ENCODE data around the gene GJC2. TPM values are rescaled to one million over a fixed set of nuclear protein-coding genes. Genes with fewer than 3 reads are reported as not detected.
A peak's percentile ranks its signal among the peaks of the same experiment; 100 is the strongest.

The GJC2 gene
- total RNA-seq, 1 donor from 2014 or later, result 1.1 TPM

GRCh38 chr1:228101614-228101993 lies 48.1 kb upstream of the GJC2 start:
- no peaks in the 10 kb centered on the region for H3K27me3 Mint-ChIP-seq (ENCODE audit: low read depth, unreplicated experiment)
- Histone ChIP-seq H4K20me1 (ENCODE audit: insufficient read depth, low read length) (peaks cover 54% of the 10 kb centered on the region), H3K9me3 (ENCODE audit: insufficient read depth, low read depth, low read length) (no peaks in the 10 kb centered on the region), H3K4me1 (ENCODE audit: insufficient read depth, low read length) (peaks cover 4% of the 10 kb centered on the region), H3K79me2 (ENCODE audit: insufficient read depth, low read length) (peaks cover 68% of the 10 kb centered on the region), H3K27me3 (ENCODE audit: insufficient read depth, low read length) (no peaks in the 10 kb centered on the region), H3K27ac (ENCODE audit: low read depth, low read length) (no peak overlapping the region), H2AFZ (ENCODE audit: low read depth, low read length) (no peak overlapping the region), H3K4me3 (ENCODE audit: insufficient read depth, low read depth, low read length) (peak overlapping the region; percentile 61), H3K36me3 (ENCODE audit: insufficient read depth, low read length) (peaks cover 15% of the 10 kb centered on the region), H3K9ac (ENCODE audit: low read length) (peak overlapping the region; percentile 84), H3K4me2 (ENCODE audit: low read length) (peak overlapping the region; percentile 90)
- H3K4me3 Mint-ChIP-seq (ENCODE audit: unreplicated experiment), result peak overlapping the region; percentile 81
- peaks cover 8% of the 10 kb centered on the region for H3K4me1 Mint-ChIP-seq (ENCODE audit: low read depth, unreplicated experiment)
- H3K9me3 Mint-ChIP-seq (ENCODE audit: unreplicated experiment), result no peaks in the 10 kb centered on the region
- DNase-seq (ENCODE audit: low read depth) (no peak), FAIRE-seq (no peak)
- peaks cover 12% of the 10 kb centered on the region for H3K36me3 Mint-ChIP-seq (ENCODE audit: low read depth, unreplicated experiment)
- H3K27ac Mint-ChIP-seq (ENCODE audit: unreplicated experiment), result no peak overlapping the region
- TF ChIP-seq EZH2 (IDR thresholded peaks at IDR 0.05; ENCODE audit: insufficient read depth, low read length) (no peak), CTCF (IDR thresholded peaks at IDR 0.05; ENCODE audit: insufficient read depth, low read depth, low read length) (no peak)

GRCh38 chr1:228101994-228102790 lies 47.5 kb upstream of the GJC2 start:
- Histone ChIP-seq H4K20me1 (ENCODE audit: insufficient read depth, low read length) (peaks cover 48% of the 10 kb centered on the region), H3K27me3 (ENCODE audit: insufficient read depth, low read length) (no peaks in the 10 kb centered on the region), H3K27ac (ENCODE audit: low read depth, low read length) (peak overlapping the region; percentile 12), H3K4me3 (ENCODE audit: insufficient read depth, low read depth, low read length) (peak overlapping the region; percentile 61), H2AFZ (ENCODE audit: low read depth, low read length) (peak overlapping the region; percentile 39), H3K4me2 (ENCODE audit: low read length) (peak overlapping the region; percentile 90), H3K79me2 (ENCODE audit: insufficient read depth, low read length) (peaks cover 66% of the 10 kb centered on the region), H3K4me1 (ENCODE audit: insufficient read depth, low read length) (peaks cover 4% of the 10 kb centered on the region), H3K9ac (ENCODE audit: low read length) (peak overlapping the region; percentile 84), H3K9me3 (ENCODE audit: insufficient read depth, low read depth, low read length) (no peaks in the 10 kb centered on the region), H3K36me3 (ENCODE audit: insufficient read depth, low read length) (peaks cover 15% of the 10 kb centered on the region)
- no peaks in the 10 kb centered on the region for H3K27me3 Mint-ChIP-seq (ENCODE audit: low read depth, unreplicated experiment)
- peak overlapping the region; percentile 85 for H3K4me3 Mint-ChIP-seq (ENCODE audit: unreplicated experiment)
- no peak overlapping the region for H3K27ac Mint-ChIP-seq (ENCODE audit: unreplicated experiment)
- TF ChIP-seq CTCF (IDR thresholded peaks at IDR 0.05; ENCODE audit: insufficient read depth, low read depth, low read length) (no peak), EZH2 (IDR thresholded peaks at IDR 0.05; ENCODE audit: insufficient read depth, low read length) (no peak)
- H3K9me3 Mint-ChIP-seq (ENCODE audit: unreplicated experiment), result no peaks in the 10 kb centered on the region
- peaks cover 15% of the 10 kb centered on the region for H3K36me3 Mint-ChIP-seq (ENCODE audit: low read depth, unreplicated experiment)
- peaks cover 8% of the 10 kb centered on the region for H3K4me1 Mint-ChIP-seq (ENCODE audit: low read depth, unreplicated experiment)
- no peak for DNase-seq (ENCODE audit: low read depth)
- FAIRE-seq, result no peak
